Measurements from ENCODE around the gene IFT74.

The IFT74 gene

GRCh38 chr9:26945591-26945990 is 10.6 kb upstream of the IFT74 start:
- Histone ChIP-seq H3K36me3 (ENCODE audit: control insufficient read depth, insufficient read depth, low read length) (no peaks in the 10 kb centered on the region), H3K27me3 (replicated peaks; ENCODE audit: control insufficient read depth, insufficient read depth, low read length, poor library complexity, severe bottlenecking) (no peaks in the 10 kb centered on the region), H3K4me3 (ENCODE audit: insufficient read depth, low read depth, low read length, poor library complexity, severe bottlenecking) (peak overlapping the region; percentile 2), H3K27ac (ENCODE audit: insufficient read depth, low read length, poor library complexity, severe bottlenecking) (no peak overlapping the region), H3K4me1 (ENCODE audit: control insufficient read depth, insufficient read depth, low read length, poor library complexity, severe bottlenecking) (peaks cover 12% of the 10 kb centered on the region), H3K9me3 (ENCODE audit: control insufficient read depth, low read length) (no peaks in the 10 kb centered on the region)
- DNase-seq = no peak

GRCh38 chr9:26946753-26947727 is 9.2 kb upstream of the IFT74 start, which contains the start of gene PLAA:
Gene PLAA (minus strand): TSS chr9:26947242. CDS start chr9:26947045, 197 bp downstream.
- peak; percentile 67 to 77 (median 73) for DNase-seq
- Histone ChIP-seq H3K27ac (ENCODE audit: insufficient read depth, low read length, poor library complexity, severe bottlenecking) (peak within 1 kb of the TSS; percentile 99), H3K36me3 (ENCODE audit: control insufficient read depth, insufficient read depth, low read length) (no peaks in the 10 kb centered on the region), H3K4me1 (ENCODE audit: control insufficient read depth, insufficient read depth, low read length, poor library complexity, severe bottlenecking) (peaks cover 12% of the 10 kb centered on the region), H3K9me3 (ENCODE audit: control insufficient read depth, low read length) (no peaks in the 10 kb centered on the region), H3K4me3 (ENCODE audit: insufficient read depth, low read depth, low read length, poor library complexity, severe bottlenecking) (peak within 1 kb of the TSS; percentile 99), H3K27me3 (replicated peaks; ENCODE audit: control insufficient read depth, insufficient read depth, low read length, poor library complexity, severe bottlenecking) (no peaks in the 10 kb centered on the region)

GRCh38 chr9:26947736-26948135 is 8.5 kb upstream of the IFT74 start:
- Histone ChIP-seq H3K36me3 (ENCODE audit: control insufficient read depth, insufficient read depth, low read length) (no peaks in the 10 kb centered on the region), H3K27me3 (replicated peaks; ENCODE audit: control insufficient read depth, insufficient read depth, low read length, poor library complexity, severe bottlenecking) (no peaks in the 10 kb centered on the region), H3K27ac (ENCODE audit: insufficient read depth, low read length, poor library complexity, severe bottlenecking) (peak overlapping the region; percentile 99), H3K4me3 (ENCODE audit: insufficient read depth, low read depth, low read length, poor library complexity, severe bottlenecking) (peak overlapping the region; percentile 99), H3K9me3 (ENCODE audit: control insufficient read depth, low read length) (no peaks in the 10 kb centered on the region), H3K4me1 (ENCODE audit: control insufficient read depth, insufficient read depth, low read length, poor library complexity, severe bottlenecking) (peaks cover 12% of the 10 kb centered on the region)
- no peak for DNase-seq

- Histone ChIP-seq H3K36me3 (ENCODE audit: control insufficient read depth, insufficient read depth, low read length) (no peaks in the 10 kb centered on the region), H3K4me3 (ENCODE audit: insufficient read depth, low read depth, low read length, poor library complexity, severe bottlenecking) (no peak overlapping the region), H3K27ac (ENCODE audit: insufficient read depth, low read length, poor library complexity, severe bottlenecking) (no peak overlapping the region), H3K4me1 (ENCODE audit: control insufficient read depth, insufficient read depth, low read length, poor library complexity, severe bottlenecking) (peaks cover 12% of the 10 kb centered on the region), H3K9me3 (ENCODE audit: control insufficient read depth, low read length) (no peaks in the 10 kb centered on the region), H3K27me3 (replicated peaks; ENCODE audit: control insufficient read depth, insufficient read depth, low read length, poor library complexity, severe bottlenecking) (no peaks in the 10 kb centered on the region)
- no peak for DNase-seq
Measured at GRCh38 chr9:26949637-26950069, 6.6 kb upstream of the IFT74 start.

GRCh38 chr9:26950521-26950920 is 5.7 kb upstream of the IFT74 start:
- H3K27ac ChIP-seq (ENCODE audit: insufficient read depth, low read length, poor library complexity, severe bottlenecking) = no peak overlapping the region
- H3K27me3 ChIP-seq (replicated peaks; ENCODE audit: control insufficient read depth, insufficient read depth, low read length, poor library complexity, severe bottlenecking) = no peaks in the 10 kb centered on the region
- no peaks in the 10 kb centered on the region for H3K36me3 ChIP-seq (ENCODE audit: control insufficient read depth, insufficient read depth, low read length)
- H3K4me1 ChIP-seq (ENCODE audit: control insufficient read depth, insufficient read depth, low read length, poor library complexity, severe bottlenecking) = peaks cover 11% of the 10 kb centered on the region
- no peak for DNase-seq
- no peaks in the 10 kb centered on the region for H3K9me3 ChIP-seq (ENCODE audit: control insufficient read depth, low read length)
- H3K4me3 ChIP-seq (ENCODE audit: insufficient read depth, low read depth, low read length, poor library complexity, severe bottlenecking) = no peak overlapping the region

- H3K36me3 ChIP-seq (ENCODE audit: control insufficient read depth, insufficient read depth, low read length) = no peaks in the 10 kb centered on the region
- H3K4me1 ChIP-seq (ENCODE audit: control insufficient read depth, insufficient read depth, low read length, poor library complexity, severe bottlenecking) = peaks cover 5% of the 10 kb centered on the region
- DNase-seq = no peak
- H3K27ac ChIP-seq (ENCODE audit: insufficient read depth, low read length, poor library complexity, severe bottlenecking) = no peak overlapping the region
- H3K9me3 ChIP-seq (ENCODE audit: control insufficient read depth, low read length) = no peaks in the 10 kb centered on the region
- H3K27me3 ChIP-seq (replicated peaks; ENCODE audit: control insufficient read depth, insufficient read depth, low read length, poor library complexity, severe bottlenecking) = no peaks in the 10 kb centered on the region
- no peak overlapping the region for H3K4me3 ChIP-seq (ENCODE audit: insufficient read depth, low read depth, low read length, poor library complexity, severe bottlenecking)
Measured at GRCh38 chr9:26951794-26952193, 4.4 kb upstream of the IFT74 start.

GRCh38 chr9:26954050-26954508 is 2.1 kb upstream of the IFT74 start:
- no peak overlapping the region for H3K4me3 ChIP-seq (ENCODE audit: insufficient read depth, low read depth, low read length, poor library complexity, severe bottlenecking)
- no peaks in the 10 kb centered on the region for H3K9me3 ChIP-seq (ENCODE audit: control insufficient read depth, low read length)
- no peaks in the 10 kb centered on the region for H3K36me3 ChIP-seq (ENCODE audit: control insufficient read depth, insufficient read depth, low read length)
- DNase-seq = no peak
- no peak overlapping the region for H3K27ac ChIP-seq (ENCODE audit: insufficient read depth, low read length, poor library complexity, severe bottlenecking)
- no peaks in the 10 kb centered on the region for H3K27me3 ChIP-seq (replicated peaks; ENCODE audit: control insufficient read depth, insufficient read depth, low read length, poor library complexity, severe bottlenecking)
- peaks cover 8% of the 10 kb centered on the region for H3K4me1 ChIP-seq (ENCODE audit: control insufficient read depth, insufficient read depth, low read length, poor library complexity, severe bottlenecking)

GRCh38 chr9:26955222-26955903 is 849 bp upstream of the IFT74 start:
- no peaks in the 10 kb centered on the region for H3K36me3 ChIP-seq (ENCODE audit: control insufficient read depth, insufficient read depth, low read length)
- no peak for DNase-seq
- peak overlapping the region; percentile 61 for H3K4me3 ChIP-seq (ENCODE audit: insufficient read depth, low read depth, low read length, poor library complexity, severe bottlenecking)
- no peaks in the 10 kb centered on the region for H3K27me3 ChIP-seq (replicated peaks; ENCODE audit: control insufficient read depth, insufficient read depth, low read length, poor library complexity, severe bottlenecking)
- peaks cover 8% of the 10 kb centered on the region for H3K4me1 ChIP-seq (ENCODE audit: control insufficient read depth, insufficient read depth, low read length, poor library complexity, severe bottlenecking)
- peak overlapping the region; percentile 85 for H3K27ac ChIP-seq (ENCODE audit: insufficient read depth, low read length, poor library complexity, severe bottlenecking)
- no peaks in the 10 kb centered on the region for H3K9me3 ChIP-seq (ENCODE audit: control insufficient read depth, low read length)

- Histone ChIP-seq H3K4me1 (ENCODE audit: control insufficient read depth, insufficient read depth, low read length, poor library complexity, severe bottlenecking) (peaks cover 8% of the 10 kb centered on the region), H3K36me3 (ENCODE audit: control insufficient read depth, insufficient read depth, low read length) (no peaks in the 10 kb centered on the region), H3K27ac (ENCODE audit: insufficient read depth, low read length, poor library complexity, severe bottlenecking) (peak overlapping the region; percentile 85), H3K27me3 (replicated peaks; ENCODE audit: control insufficient read depth, insufficient read depth, low read length, poor library complexity, severe bottlenecking) (no peaks in the 10 kb centered on the region), H3K4me3 (ENCODE audit: insufficient read depth, low read depth, low read length, poor library complexity, severe bottlenecking) (peak overlapping the region; percentile 61), H3K9me3 (ENCODE audit: control insufficient read depth, low read length) (no peaks in the 10 kb centered on the region)
- no peak for DNase-seq
Measured at GRCh38 chr9:26956860-26957233, 635 bp downstream of the IFT74 start.

GRCh38 chr9:26971721-26972120 is 15.5 kb downstream of the IFT74 start:
- no peaks in the 10 kb centered on the region for H3K36me3 ChIP-seq (ENCODE audit: control insufficient read depth, insufficient read depth, low read length)
- no peak overlapping the region for H3K4me3 ChIP-seq (ENCODE audit: insufficient read depth, low read depth, low read length, poor library complexity, severe bottlenecking)
- H3K4me1 ChIP-seq (ENCODE audit: control insufficient read depth, insufficient read depth, low read length, poor library complexity, severe bottlenecking) = no peaks in the 10 kb centered on the region
- H3K27me3 ChIP-seq (replicated peaks; ENCODE audit: control insufficient read depth, insufficient read depth, low read length, poor library complexity, severe bottlenecking) = no peaks in the 10 kb centered on the region
- H3K9me3 ChIP-seq (ENCODE audit: control insufficient read depth, low read length) = no peaks in the 10 kb centered on the region
- no peak overlapping the region for H3K27ac ChIP-seq (ENCODE audit: insufficient read depth, low read length, poor library complexity, severe bottlenecking)
- DNase-seq = no peak

Data from effector memory CD4-positive, alpha-beta T cell (primary cell).